Medulla oblongata (tissue), 1 donor: ENCODE measurements around the gene MPZL3.
"Not testable (repeated sequence)": the region's sequence is repeated elsewhere in the genome, so short reads cannot be mapped to it uniquely, and the experiment has no call there.

Experiments
- DNase-seq: peaks from one replicate; pipeline ENCODE4 v3.0.0-alpha.2; 2015; ENCODE audit errors: extremely low spot score

Gene MPZL3

DNA sequence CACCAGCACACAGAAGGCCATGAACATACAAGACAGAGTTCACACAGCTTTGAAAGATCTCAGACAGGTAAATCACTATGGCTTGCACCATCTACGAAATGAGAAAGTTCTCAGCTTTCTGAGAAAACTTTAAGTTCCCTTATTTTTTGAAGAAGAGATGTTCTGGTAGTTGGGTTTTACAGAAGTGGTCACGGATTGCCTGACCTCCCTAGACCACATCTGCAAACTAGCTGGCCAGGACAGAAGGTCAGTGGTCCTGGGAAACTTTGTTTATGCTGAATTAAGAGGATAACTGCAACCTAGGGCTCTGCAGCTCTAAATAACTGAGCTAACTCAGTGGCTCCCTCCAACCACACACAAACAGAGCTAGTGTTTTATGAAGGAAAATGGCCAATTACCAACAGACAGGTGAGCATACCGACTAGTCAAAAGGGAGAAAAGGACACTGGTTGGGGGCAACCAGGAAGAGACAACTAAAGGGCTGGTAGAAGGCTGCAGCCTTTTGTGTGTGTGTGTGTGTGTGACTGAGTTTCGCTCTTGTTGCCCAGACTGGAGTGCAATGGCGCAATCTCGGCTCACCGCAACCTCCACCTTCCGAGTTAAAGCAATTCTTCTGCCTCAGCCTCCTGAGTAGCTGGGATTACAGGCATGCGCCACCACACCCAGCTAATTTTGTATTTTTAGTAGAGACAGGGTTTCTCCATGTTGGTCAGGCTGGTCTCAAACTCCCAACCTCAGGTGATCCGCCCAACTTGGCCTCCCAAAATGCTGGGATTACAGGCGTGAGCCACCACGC lies 67.2 kb downstream of the MPZL3 start:
- peak; percentile 48 for DNase-seq

DNA sequence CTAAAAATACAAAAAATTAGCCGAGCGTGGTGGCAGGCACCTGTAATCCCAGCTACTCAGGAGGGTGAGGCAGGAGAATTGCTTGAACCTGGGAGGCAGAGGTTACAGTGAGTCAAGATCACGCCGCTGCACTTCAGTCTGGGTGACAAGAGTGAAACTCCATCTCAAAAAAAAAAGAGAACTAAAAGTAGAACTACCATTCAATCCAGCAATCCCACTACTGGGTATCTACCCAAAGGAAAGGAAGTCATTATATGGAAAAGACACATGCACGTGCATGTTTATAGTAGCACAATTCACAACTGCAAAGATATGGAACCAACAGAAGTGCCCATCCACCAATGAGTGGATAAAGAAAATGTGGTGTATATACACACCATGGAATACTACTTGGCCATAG lies 68.5 kb downstream of the MPZL3 start:
- not testable (repeated sequence) for DNase-seq

- peak; percentile 94 for DNase-seq
Measured at GRCh38 chr11:118180300-118180703, 71.9 kb downstream of the MPZL3 start.

GRCh38 chr11:118176778-118177134 lies 75.4 kb downstream of the MPZL3 start:
- DNase-seq, result no peak
